ENCODE data around the gene DSCAML1. TPM values are rescaled to one million over a fixed set of nuclear protein-coding genes. Genes with fewer than 3 reads are reported as not detected.

Gene DSCAML1
- total RNA-seq, 1 experiment from 2014 or later = not detected

DNA sequence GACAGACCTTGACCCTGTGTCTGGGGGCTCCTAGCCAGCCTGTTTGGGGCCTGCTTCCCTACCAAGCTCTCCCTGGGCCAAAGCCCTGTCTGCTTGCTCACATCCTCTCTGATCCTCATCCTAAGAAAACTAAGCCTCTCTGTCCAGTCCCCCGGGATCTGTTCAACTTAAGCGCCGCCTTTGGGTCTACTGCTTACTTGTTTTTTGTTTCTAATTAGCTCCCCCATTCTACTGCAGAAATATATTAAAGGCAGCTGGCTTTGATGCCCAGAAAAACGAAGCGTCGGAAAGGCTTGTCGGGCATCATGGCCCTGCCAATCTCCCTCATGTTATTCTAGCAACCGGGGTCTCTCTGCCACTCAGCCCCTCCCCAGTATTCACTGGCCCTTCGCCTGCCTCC is 3.4 kb downstream of the DSCAML1 start:
- no peaks in the 10 kb centered on the region for H4K20me1 ChIP-seq (ENCODE audit: insufficient read depth)
- H3K36me3 ChIP-seq (ENCODE audit: control insufficient read depth in 1 of 2, insufficient read depth in 2 of 2, low read length in 2 of 2) = no peaks in the 10 kb centered on the region
- intact Hi-C loops (cut with micrococcal nuclease) = no loop called here
- RAD21 ChIA-PET (ENCODE audit: low non-redundant PET in 1 of 2, low total read pairs in 2 of 2, uncharacterized antibody in 2 of 2, unreplicated experiment in 2 of 2) = no interaction called here
- no peak overlapping the region for H2AFZ ChIP-seq (ENCODE audit: low read depth, low read length, poor library complexity, severe bottlenecking)
- CTCF ChIA-PET = no interaction called here
- no peaks in the 10 kb centered on the region for H3K9me3 ChIP-seq (ENCODE audit: control insufficient read depth in 1 of 2, insufficient read depth in 1 of 2, low read depth in 1 of 2, low read length in 2 of 2)
- DNase-seq (ENCODE audit: low read depth, low spot score) (no peak), ATAC-seq (no peak)
- H3K27me3 ChIP-seq (ENCODE audit: insufficient read depth, low read length) = peaks cover 25% of the 10 kb centered on the region; the same call in 1 of the 2 replicates
- H3K4me1 ChIP-seq (ENCODE audit: control insufficient read depth in 1 of 2, insufficient read depth in 2 of 2, low read length in 2 of 2) = no peaks in the 10 kb centered on the region
- POLR2A ChIA-PET = no interaction called here
- H3K9me2 ChIP-seq (ENCODE audit: insufficient read depth) = no peaks in the 10 kb centered on the region
- H3K9ac ChIP-seq (ENCODE audit: low read length) = no peak overlapping the region
- no peak overlapping the region for H3K4me2 ChIP-seq (ENCODE audit: low read length)
- no peak overlapping the region for H3K4me3 ChIP-seq (replicated peaks in 1 of 2; ENCODE audit: low read depth in 1 of 2, low read length in 2 of 2)
- H3K79me2 ChIP-seq (ENCODE audit: insufficient read depth, low read length) = no peaks in the 10 kb centered on the region
- H3K27ac ChIP-seq (ENCODE audit: low read depth, low read length) = no peak overlapping the region
- no TSS peak for BruUV-seq (replicated peaks)
- TF ChIP-seq EZH2 (IDR thresholded peaks at IDR 0.05) = no peak
- no peak for TF ChIP-seq CBX3 (IDR thresholded peaks at IDR 0.05; ENCODE audit: low read depth)
- no peak for TF ChIP-seq SIN3A (IDR thresholded peaks at IDR 0.05; ENCODE audit: low read depth)
- TF ChIP-seq, protein P1, sequence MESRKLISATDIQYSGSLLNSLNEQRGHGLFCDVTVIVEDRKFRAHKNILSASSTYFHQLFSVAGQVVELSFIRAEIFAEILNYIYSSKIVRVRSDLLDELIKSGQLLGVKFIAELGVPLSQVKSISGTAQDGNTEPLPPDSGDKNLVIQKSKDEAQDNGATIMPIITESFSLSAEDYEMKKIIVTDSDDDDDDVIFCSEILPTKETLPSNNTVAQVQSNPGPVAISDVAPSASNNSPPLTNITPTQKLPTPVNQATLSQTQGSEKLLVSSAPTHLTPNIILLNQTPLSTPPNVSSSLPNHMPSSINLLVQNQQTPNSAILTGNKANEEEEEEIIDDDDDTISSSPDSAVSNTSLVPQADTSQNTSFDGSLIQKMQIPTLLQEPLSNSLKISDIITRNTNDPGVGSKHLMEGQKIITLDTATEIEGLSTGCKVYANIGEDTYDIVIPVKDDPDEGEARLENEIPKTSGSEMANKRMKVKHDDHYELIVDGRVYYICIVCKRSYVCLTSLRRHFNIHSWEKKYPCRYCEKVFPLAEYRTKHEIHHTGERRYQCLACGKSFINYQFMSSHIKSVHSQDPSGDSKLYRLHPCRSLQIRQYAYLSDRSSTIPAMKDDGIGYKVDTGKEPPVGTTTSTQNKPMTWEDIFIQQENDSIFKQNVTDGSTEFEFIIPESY (IDR thresholded peaks at IDR 0.05; ENCODE audit: extremely low read depth, insufficient replicate concordance, low read length) = no peak
- TF ChIP-seq POLR2A (IDR thresholded peaks at IDR 0.05; ENCODE audit: borderline replicate concordance, extremely low read depth, insufficient read depth, insufficient read length) = no peak
- TF ChIP-seq ELF1 (IDR thresholded peaks at IDR 0.05; ENCODE audit: borderline replicate concordance, low read depth) = no peak
- no peak for TF ChIP-seq EZH2phosphoT487 (IDR thresholded peaks at IDR 0.05; ENCODE audit: borderline replicate concordance)
- no peak for TF ChIP-seq JUND (IDR thresholded peaks at IDR 0.05)
- TF ChIP-seq CTCF (IDR thresholded peaks at IDR 0.05 in 2 of 3, conservative IDR thresholded peaks at IDR 0.05 in 1 of 3; ENCODE audit: borderline replicate concordance in 1 of 3, insufficient read depth in 1 of 3, low read depth in 2 of 3, low read length in 2 of 3) = no peak
- no peak for TF ChIP-seq SRF (IDR thresholded peaks at IDR 0.05; ENCODE audit: low read depth)
- TF ChIP-seq CEBPB (IDR thresholded peaks at IDR 0.05; ENCODE audit: low read depth) = no peak

All from HCT116 (cell line).